Loucy (cell line): Measurements from ENCODE around the gene VWA1.

Experiments
- H2AFZ ChIP-seq: fragments of 200-600 bp; sonication (generic); 2 replicates; pipeline ENCODE4 v1.6.0; 2016; ENCODE audit warnings: antibody characterized with exemption, mild to moderate bottlenecking, low read length, moderate library complexity
- H3F3A ChIP-seq: fragments of 200-600 bp; 2 replicates; pipeline ENCODE4 v1.6.0; 2016; ENCODE audit warnings: antibody characterized with exemption, low read depth, mild to moderate bottlenecking
- H3K27me3 ChIP-seq: fragments of 200-600 bp; sonication (generic); 2 replicates; pipeline ENCODE4 v1.6.1; 2014; ENCODE audit warnings: low read length, mild to moderate bottlenecking; ENCODE audit not compliant: insufficient read depth, poor library complexity, severe bottlenecking
- H3K36me3 ChIP-seq: fragments of 200-600 bp; sonication (generic); 2 replicates; pipeline ENCODE4 v1.6.1; 2016; ENCODE audit warnings: low read length; ENCODE audit not compliant: insufficient read depth
- H3K4me1 ChIP-seq: fragments of 200-600 bp; sonication (generic); 2 replicates; pipeline ENCODE4 v1.5.1; 2014; ENCODE audit warnings: low read length, mild to moderate bottlenecking; ENCODE audit not compliant: insufficient read depth, poor library complexity, severe bottlenecking
- H3K4me2 ChIP-seq: fragments of 200-600 bp; sonication (generic); 2 replicates; pipeline ENCODE4 v1.6.0; 2014; ENCODE audit warnings: antibody characterized with exemption, low read length, low read depth, mild to moderate bottlenecking; ENCODE audit not compliant: poor library complexity, severe bottlenecking
- H3K4me3 ChIP-seq: fragments of 200-600 bp; sonication (generic); 2 replicates; pipeline ENCODE4 v1.5.1; 2014; ENCODE audit warnings: low read length, mild to moderate bottlenecking, mixed read lengths; ENCODE audit not compliant: poor library complexity, severe bottlenecking
- H3K79me2 ChIP-seq: fragments of 200-600 bp; sonication (generic); 2 replicates; pipeline ENCODE4 v1.6.1; 2014; ENCODE audit warnings: low read length; ENCODE audit not compliant: insufficient read depth
- H3K9ac ChIP-seq: fragments of 200-600 bp; sonication (generic); 2 replicates; pipeline ENCODE4 v1.6.0; 2014; ENCODE audit warnings: mild to moderate bottlenecking, low read depth, low read length, moderate library complexity; ENCODE audit not compliant: poor library complexity, severe bottlenecking
- H3K9me2 ChIP-seq: fragments of 200-600 bp; sonication (generic); replicated peaks from 2 replicates; pipeline ENCODE4 v1.6.1; 2016; ENCODE audit warnings: low read depth, low read length, mixed read lengths
- H3K9me3 ChIP-seq: fragments of 200-600 bp; sonication (generic); 2 replicates; pipeline ENCODE4 v1.6.1; 2014; ENCODE audit warnings: mild to moderate bottlenecking, antibody characterized with exemption, low read length, low read depth; ENCODE audit not compliant: insufficient read depth
- H4K20me1 ChIP-seq: fragments of 200-600 bp; sonication (generic); 2 replicates; pipeline ENCODE4 v1.6.0; 2014; ENCODE audit warnings: antibody characterized with exemption, low read length, mild to moderate bottlenecking; ENCODE audit not compliant: insufficient read depth, poor library complexity, severe bottlenecking
- CTCF ChIP-seq: fragments of 200-600 bp; sonication (generic); conservative IDR thresholded peaks from 2 replicates; pipeline ENCODE4 v1.5.1; 2014; ENCODE audit warnings: mild to moderate bottlenecking, antibody characterized with exemption, low read length
- EZH2phosphoT487 ChIP-seq: fragments of 200-600 bp; IDR thresholded peaks from 2 replicates; pipeline ENCODE4 v1.6.1; 2018; ENCODE audit warnings: antibody characterized with exemption, mild to moderate bottlenecking, moderate library complexity, borderline replicate concordance

The VWA1 gene

GRCh38 chr1:1393014-1393413 lies 42.5 kb upstream of the VWA1 start:
- Histone ChIP-seq H3K4me1 (peaks cover 12% of the 10 kb centered on the region), H3K9ac (no peak overlapping the region), H3K9me2 (no peaks in the 10 kb centered on the region), H3K27me3 (no peaks in the 10 kb centered on the region), H3K4me2 (no peak overlapping the region), H3K4me3 (no peak overlapping the region), H2AFZ (no peak overlapping the region), H3F3A (peaks cover 4% of the 10 kb centered on the region; the same call in 1 of the 2 replicates), H4K20me1 (peaks cover 17% of the 10 kb centered on the region), H3K36me3 (peaks cover 82% of the 10 kb centered on the region; the same call in 1 of the 2 replicates), H3K79me2 (peaks cover 52% of the 10 kb centered on the region), H3K9me3 (no peaks in the 10 kb centered on the region)
- TF ChIP-seq EZH2phosphoT487 (no peak), CTCF (no peak)

- H3K9me2 ChIP-seq: no peaks in the 10 kb centered on the region
- no peaks in the 10 kb centered on the region for H3K9me3 ChIP-seq
- H3K4me3 ChIP-seq: no peak overlapping the region
- H3K27me3 ChIP-seq: no peaks in the 10 kb centered on the region
- H3K79me2 ChIP-seq: peaks cover 57% of the 10 kb centered on the region
- peaks cover 16% of the 10 kb centered on the region for H3K4me1 ChIP-seq
- H3F3A ChIP-seq: peaks cover 4% of the 10 kb centered on the region; the same call in 1 of the 2 replicates
- H2AFZ ChIP-seq: no peak overlapping the region
- no peak overlapping the region for H3K9ac ChIP-seq
- TF ChIP-seq CTCF (no peak), EZH2phosphoT487 (no peak)
- peaks cover 21% of the 10 kb centered on the region for H4K20me1 ChIP-seq
- no peak overlapping the region for H3K4me2 ChIP-seq
- H3K36me3 ChIP-seq: peaks cover 77% of the 10 kb centered on the region; the same call in 1 of the 2 replicates
Observed at GRCh38 chr1:1393428-1393827, 42.1 kb upstream of the VWA1 start.

GRCh38 chr1:1394116-1394515 lies 41.4 kb upstream of the VWA1 start:
- Histone ChIP-seq H3K27me3 (peaks cover 6% of the 10 kb centered on the region), H3K79me2 (peaks cover 63% of the 10 kb centered on the region), H3K9me3 (no peaks in the 10 kb centered on the region), H3K4me1 (peaks cover 18% of the 10 kb centered on the region), H3F3A (peaks cover 4% of the 10 kb centered on the region; the same call in 1 of the 2 replicates), H3K9ac (no peak overlapping the region), H4K20me1 (peaks cover 22% of the 10 kb centered on the region), H3K4me3 (no peak overlapping the region), H2AFZ (no peak overlapping the region), H3K36me3 (peaks cover 71% of the 10 kb centered on the region; the same call in 1 of the 2 replicates), H3K9me2 (no peaks in the 10 kb centered on the region), H3K4me2 (no peak overlapping the region)
- TF ChIP-seq CTCF: no peak
- TF ChIP-seq EZH2phosphoT487: no peak
